ENCODE results near the gene GLIS1.

The GLIS1 gene

DNA sequence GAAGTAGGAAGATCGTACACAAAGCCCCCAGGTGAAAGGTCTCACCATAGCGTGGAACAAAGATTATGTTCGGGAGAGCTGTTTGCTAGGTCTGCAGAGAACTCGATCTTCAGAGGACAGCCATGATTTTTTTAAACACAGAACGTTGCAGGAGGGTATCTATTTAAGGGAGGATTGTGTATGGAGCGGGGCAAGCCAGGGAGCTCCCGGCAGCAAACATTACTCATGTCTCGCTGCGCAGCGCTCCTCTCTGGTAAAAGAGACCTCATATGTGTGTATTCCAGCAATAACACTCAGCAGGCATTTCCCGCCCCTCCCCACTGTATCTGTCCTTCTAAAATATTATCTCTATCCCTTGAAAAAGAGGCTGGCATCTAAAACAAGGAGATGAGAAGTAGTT lies 2.7 kb downstream of the GLIS1 start:
- TF ChIP-seq, protein P1, sequence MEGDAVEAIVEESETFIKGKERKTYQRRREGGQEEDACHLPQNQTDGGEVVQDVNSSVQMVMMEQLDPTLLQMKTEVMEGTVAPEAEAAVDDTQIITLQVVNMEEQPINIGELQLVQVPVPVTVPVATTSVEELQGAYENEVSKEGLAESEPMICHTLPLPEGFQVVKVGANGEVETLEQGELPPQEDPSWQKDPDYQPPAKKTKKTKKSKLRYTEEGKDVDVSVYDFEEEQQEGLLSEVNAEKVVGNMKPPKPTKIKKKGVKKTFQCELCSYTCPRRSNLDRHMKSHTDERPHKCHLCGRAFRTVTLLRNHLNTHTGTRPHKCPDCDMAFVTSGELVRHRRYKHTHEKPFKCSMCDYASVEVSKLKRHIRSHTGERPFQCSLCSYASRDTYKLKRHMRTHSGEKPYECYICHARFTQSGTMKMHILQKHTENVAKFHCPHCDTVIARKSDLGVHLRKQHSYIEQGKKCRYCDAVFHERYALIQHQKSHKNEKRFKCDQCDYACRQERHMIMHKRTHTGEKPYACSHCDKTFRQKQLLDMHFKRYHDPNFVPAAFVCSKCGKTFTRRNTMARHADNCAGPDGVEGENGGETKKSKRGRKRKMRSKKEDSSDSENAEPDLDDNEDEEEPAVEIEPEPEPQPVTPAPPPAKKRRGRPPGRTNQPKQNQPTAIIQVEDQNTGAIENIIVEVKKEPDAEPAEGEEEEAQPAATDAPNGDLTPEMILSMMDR (IDR thresholded peaks at IDR 0.05; ENCODE audit: extremely low read depth, missing control alignments), result no peak
- no peak for DNase-seq (ENCODE audit: low spot score)

DNA sequence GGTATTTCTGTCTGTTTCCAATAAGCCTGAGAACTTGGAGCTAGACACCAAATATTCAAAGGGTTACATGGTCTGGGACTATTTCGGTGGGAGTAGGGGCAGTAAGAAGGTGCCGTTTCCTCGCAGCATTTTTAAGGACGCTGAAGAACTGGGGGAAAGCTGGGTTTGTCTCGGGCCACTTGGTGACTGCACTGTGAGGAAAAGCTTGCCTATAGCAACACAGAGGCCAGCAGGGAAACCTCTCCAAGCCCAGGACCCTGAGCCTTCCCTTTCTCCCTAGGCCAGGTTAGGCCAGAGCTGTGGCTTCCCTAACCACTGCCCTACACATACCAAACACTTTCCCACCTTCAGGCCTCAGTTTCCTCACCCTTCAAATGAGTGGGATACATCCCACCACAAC lies 3.3 kb downstream of the GLIS1 start:
- TF ChIP-seq, protein P1 (IDR thresholded peaks at IDR 0.05; ENCODE audit: extremely low read depth, missing control alignments), result no peak

DNA sequence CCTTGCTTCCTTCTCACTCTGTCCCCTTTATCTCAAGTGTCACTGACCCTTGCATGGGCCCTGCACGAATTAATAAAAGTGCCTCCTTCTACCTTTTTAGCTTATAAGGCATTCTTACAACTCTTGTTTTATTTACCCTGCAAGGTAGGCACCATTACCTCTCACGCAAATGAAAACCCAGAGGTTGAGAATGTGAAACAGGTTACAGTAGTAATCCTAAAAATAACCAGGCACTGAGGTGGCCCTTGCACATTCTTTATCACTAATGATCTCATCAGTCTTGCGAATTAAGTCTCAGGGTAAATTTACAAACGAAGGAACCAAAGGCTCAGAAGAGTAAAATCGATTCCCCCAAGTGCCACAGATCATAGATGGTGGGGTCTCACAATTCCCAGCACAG lies 3.7 kb downstream of the GLIS1 start:
- TF ChIP-seq, protein P1 (IDR thresholded peaks at IDR 0.05; ENCODE audit: extremely low read depth, missing control alignments), result no peak
- no peak for DNase-seq (ENCODE audit: low spot score)

More for the DNA sequence above, 3.3 kb downstream of the GLIS1 start:
- no peak for DNase-seq (ENCODE audit: low spot score)

DNA sequence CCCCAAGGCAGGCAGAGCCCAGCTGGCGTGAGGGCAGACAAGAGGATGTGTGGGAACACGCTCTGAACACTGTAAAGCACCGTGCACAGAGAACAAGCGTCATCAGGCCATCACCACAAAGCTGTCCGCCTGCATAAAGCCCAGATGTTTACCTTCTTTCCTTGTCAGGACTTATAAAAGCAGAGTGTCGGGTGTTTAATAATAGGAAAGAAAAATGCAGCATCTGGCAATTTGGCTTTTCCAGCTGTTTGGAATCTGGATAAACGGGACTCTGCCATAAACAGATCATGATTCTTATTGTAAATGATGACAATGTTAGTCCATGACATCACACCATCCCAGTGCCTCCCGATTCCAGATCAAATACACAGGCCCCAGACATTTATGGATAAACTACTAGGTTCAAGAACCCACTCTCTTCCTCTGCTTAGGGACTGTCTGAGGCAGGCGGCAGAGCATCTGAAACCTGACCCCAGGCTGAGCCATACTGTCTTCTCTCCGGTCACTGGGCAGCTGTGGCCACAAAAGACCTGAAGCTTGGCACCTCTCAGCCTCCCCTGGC lies 4.2 kb downstream of the GLIS1 start:
- DNase-seq (ENCODE audit: low spot score), result no peak
- TF ChIP-seq, protein P1 (IDR thresholded peaks at IDR 0.05; ENCODE audit: extremely low read depth, missing control alignments), result no peak

DNA sequence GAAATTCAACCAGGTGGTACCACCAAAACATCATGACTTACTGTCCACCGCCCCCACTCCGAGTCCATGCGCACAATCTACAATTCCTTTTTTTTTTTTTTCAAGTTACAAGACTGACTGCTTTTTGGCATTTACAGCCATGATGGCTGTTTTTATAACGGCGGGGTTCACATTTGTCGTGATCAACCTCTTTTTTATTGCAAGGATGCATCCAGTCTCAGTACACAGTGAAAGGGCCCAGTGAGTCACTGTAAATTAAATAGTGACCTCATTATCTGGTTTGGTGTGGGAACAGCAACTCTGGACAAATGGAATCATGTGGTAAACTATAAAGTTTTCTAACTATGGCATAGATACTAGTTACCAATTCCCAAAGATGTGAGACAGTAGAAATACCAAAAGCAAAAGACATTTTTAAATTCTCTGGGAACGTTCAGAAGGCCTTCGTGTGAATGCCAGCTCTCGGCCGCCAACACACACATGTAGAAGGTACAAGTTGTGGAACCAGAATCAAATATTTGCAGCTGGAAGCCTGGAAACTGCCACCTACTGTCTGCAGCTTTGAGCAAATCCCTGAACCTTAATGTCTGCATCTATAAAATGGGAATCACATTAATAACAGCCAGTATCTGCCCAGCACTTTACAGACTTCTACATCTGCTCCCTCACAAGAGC lies 4.9 kb downstream of the GLIS1 start:
- TF ChIP-seq, protein P1 (IDR thresholded peaks at IDR 0.05; ENCODE audit: extremely low read depth, missing control alignments), result no peak
- no peak for DNase-seq (ENCODE audit: low spot score)

DNA sequence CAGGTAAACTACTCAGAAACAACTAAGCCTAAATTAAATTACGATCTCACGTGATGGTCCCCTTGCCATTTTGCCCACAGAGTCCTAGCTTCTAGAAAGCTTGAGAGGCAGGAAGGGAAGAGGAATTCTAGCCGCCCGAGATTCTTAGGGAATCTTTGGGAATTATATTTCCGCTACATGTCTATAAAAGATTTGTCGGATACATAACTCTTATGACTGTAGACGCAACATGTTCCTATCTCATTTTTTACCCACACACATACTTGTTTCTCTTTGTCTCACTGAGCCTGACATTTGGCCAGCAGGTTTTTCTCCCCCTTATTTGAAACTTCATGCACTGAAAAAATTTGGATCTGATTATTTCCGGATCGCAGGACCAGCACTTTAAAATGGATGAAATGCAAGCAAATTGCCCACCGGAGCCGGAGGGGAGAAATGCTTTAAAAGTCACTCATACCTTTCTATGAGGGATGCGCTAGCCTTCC lies 5.5 kb downstream of the GLIS1 start:
- TF ChIP-seq, protein P1 (IDR thresholded peaks at IDR 0.05; ENCODE audit: extremely low read depth, missing control alignments), result no peak

DNA sequence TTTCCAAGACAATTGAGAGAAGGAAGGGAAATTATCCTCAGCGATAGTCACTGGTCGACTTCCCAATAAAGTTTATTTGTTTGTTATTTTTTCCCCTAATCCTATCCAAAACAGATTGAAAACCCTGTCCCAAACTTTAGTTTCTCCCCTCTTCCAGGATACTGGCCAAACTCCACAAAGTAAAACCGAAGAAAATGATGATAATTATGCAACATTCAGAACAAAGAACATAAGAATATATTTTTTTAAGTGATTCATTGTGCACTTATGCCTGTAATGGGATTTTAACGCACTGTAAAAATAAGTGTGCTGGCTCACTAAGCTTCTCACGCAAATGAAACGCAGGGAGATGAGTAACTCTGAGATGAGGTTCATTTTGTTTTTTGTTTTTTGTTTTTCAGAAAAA lies 6.0 kb downstream of the GLIS1 start:
- DNase-seq (ENCODE audit: low spot score), result no peak

More for the DNA sequence above, 5.5 kb downstream of the GLIS1 start:
- DNase-seq (ENCODE audit: low spot score), result no peak

More for the DNA sequence above, 6.0 kb downstream of the GLIS1 start:
- TF ChIP-seq, protein P1 (IDR thresholded peaks at IDR 0.05; ENCODE audit: extremely low read depth, missing control alignments), result no peak

All from GM20000 (cell line).